Measurements from ENCODE around the gene OR51G2. TPM values are rescaled to one million over a fixed set of nuclear protein-coding genes. Genes with fewer than 3 reads are reported as not detected.

Gene OR51G2, protein sequence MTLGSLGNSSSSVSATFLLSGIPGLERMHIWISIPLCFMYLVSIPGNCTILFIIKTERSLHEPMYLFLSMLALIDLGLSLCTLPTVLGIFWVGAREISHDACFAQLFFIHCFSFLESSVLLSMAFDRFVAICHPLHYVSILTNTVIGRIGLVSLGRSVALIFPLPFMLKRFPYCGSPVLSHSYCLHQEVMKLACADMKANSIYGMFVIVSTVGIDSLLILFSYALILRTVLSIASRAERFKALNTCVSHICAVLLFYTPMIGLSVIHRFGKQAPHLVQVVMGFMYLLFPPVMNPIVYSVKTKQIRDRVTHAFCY
- total RNA-seq (2021; ENCODE audit: unreplicated experiment) (not detected), Bru-seq, nascent RNA (not detected), BruChase-seq, experiment 1, labeled RNA remaining after a 6-hour chase (not detected), BruChase-seq, experiment 2, labeled RNA remaining after a 2-hour chase (not detected)
- not detected in 2 replicates for polyA plus RNA-seq (2012)
- long read RNA-seq: 0 reads

GRCh38 chr11:4919250-4919649 lies at the start of gene OR51G2:
OR51G2 (minus strand) TSS chr11:4919350; CDS start chr11:4915663, 3,687 bp downstream.
- Histone ChIP-seq H3K36me3 (ENCODE audit: control insufficient read depth in 1 of 2, insufficient read depth in 2 of 2, low read length in 2 of 2) (no peaks in the 10 kb centered on the region), H4K20me1 (ENCODE audit: insufficient read depth) (no peaks in the 10 kb centered on the region), H3K27me3 (ENCODE audit: insufficient read depth, low read length) (peaks cover 25% of the 10 kb centered on the region), H3K4me2 (ENCODE audit: low read length) (no peak within 1 kb of the TSS), H3K27ac (ENCODE audit: low read depth, low read length) (no peak within 1 kb of the TSS), H3K9ac (ENCODE audit: low read length) (no peak within 1 kb of the TSS), H3K9me2 (ENCODE audit: insufficient read depth) (no peaks in the 10 kb centered on the region; the same call in 1 of the 2 replicates), H3K9me3 (ENCODE audit: control insufficient read depth in 1 of 2, insufficient read depth in 1 of 2, low read depth in 1 of 2, low read length in 2 of 2) (no peaks in the 10 kb centered on the region), H2AFZ (ENCODE audit: low read depth, low read length, poor library complexity, severe bottlenecking) (no peak within 1 kb of the TSS), H3K4me1 (ENCODE audit: control insufficient read depth in 1 of 2, insufficient read depth in 2 of 2, low read length in 2 of 2) (no peaks in the 10 kb centered on the region), H3K79me2 (ENCODE audit: insufficient read depth, low read length) (no peaks in the 10 kb centered on the region), H3K4me3 (replicated peaks in 1 of 2; ENCODE audit: low read depth in 1 of 2, low read length in 2 of 2) (no peak within 1 kb of the TSS)
- ChIA-PET POLR2A (no interaction called here), RAD21 (ENCODE audit: low non-redundant PET in 1 of 2, low total read pairs in 2 of 2, uncharacterized antibody in 2 of 2, unreplicated experiment in 2 of 2) (no interaction called here), CTCF (no interaction called here)
- ATAC-seq (no peak), DNase-seq (ENCODE audit: low read depth, low spot score) (no peak)
- intact Hi-C loops (cut with micrococcal nuclease): no loop called here
- TF ChIP-seq ATF3 (IDR thresholded peaks at IDR 0.05): no peak
- TF ChIP-seq REST (IDR thresholded peaks at IDR 0.05; ENCODE audit: low read depth): no peak
- no peak for TF ChIP-seq POLR2A (IDR thresholded peaks at IDR 0.05; ENCODE audit: borderline replicate concordance, extremely low read depth, insufficient read depth, insufficient read length)
- TF ChIP-seq FOSL1 (IDR thresholded peaks at IDR 0.05; ENCODE audit: low read depth): no peak
- TF ChIP-seq JUND (IDR thresholded peaks at IDR 0.05): no peak
- no TSS peak for BruUV-seq (replicated peaks)
